ENCODE results near the gene NTSR1.
A peak's percentile ranks its signal among the peaks of the same experiment; 100 is the strongest.

The NTSR1 gene

DNA sequence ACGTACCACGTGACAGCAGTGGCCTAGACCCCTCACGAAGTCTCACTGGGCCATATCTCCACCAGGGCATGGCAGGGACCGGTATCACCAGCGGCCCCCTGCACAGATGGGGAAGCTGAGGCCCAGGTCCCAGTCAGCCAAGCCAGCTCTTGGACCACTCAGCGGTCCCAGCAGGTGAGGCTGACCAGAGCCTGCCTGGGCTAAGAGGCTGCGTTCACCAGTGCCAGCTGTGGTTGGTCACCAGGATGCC, 85.0 kb downstream of the NTSR1 start:
- DNase-seq: no peak

DNA sequence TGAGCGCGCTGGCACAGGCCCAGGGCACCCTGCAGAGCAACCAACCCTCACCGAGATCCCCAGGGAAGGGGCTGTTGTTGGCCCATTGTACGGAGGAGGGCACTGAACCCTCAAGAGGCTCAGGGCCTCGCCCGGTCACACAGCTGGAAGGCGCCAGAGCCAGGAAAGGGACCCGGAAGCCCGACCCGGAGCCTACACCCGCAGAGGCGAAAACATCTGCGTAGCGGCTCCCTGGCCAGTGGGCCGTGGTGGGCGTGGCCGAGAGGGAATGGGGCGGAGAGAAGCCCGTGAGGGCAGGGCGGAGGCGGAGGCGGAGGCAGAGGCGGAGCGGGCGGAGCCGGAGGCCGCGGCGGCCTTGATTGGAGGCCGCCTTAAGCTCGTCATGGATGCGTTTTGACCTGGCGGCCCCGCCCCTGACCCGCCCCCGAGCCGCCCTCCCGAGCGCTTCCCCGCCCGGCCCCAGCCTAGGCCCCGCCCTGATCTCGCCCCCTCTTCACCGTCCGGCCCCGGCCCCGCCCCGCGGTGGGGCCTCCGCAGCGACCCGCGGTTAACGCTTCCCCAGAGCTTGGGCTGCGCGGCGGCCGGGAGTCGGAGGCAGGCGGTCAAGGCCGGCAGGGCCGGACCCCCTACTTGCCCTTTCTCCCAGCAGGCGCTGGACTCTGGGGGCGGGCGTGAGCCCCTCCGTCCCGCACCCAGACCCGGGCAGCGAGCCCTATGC, 85.5 kb downstream of the NTSR1 start:
- peak; percentile 79 for DNase-seq

DNA sequence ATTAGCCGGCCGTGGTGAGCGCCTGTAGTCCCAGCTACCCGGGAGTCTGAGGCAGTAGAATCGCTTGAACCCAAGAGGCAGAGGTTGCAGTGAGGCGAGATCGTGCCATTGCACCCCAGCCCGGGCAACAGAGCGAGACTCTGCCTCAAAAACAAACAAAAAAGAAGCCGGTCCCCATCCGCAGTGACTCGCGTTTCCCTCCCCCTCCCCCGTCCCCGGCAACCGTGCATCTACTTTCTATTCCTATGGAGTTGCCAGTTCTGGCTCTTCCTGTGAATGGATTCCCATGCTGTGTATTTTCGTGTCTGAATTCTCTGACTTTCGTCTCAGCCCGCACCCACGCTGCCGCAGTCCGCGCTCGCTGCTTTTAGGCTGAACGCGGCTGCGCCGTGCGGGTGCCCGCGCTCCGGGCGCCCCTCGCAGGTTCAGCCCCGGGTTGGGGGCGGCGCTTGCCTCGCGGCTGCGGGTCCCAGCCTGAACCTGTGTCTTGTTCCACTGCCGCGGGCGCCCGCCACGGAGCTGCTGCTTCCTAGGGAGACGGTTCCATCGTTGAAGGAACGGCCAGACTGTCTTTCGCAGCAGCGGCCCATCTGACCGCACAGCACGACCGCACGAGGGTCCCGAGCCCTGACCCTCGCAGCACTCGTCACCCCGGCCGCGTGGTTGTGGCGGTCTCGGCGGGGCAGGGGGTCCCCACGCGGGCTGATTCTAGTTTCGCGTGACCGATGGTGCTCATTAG, 86.6 kb downstream of the NTSR1 start:
- DNase-seq: no peak

DNA sequence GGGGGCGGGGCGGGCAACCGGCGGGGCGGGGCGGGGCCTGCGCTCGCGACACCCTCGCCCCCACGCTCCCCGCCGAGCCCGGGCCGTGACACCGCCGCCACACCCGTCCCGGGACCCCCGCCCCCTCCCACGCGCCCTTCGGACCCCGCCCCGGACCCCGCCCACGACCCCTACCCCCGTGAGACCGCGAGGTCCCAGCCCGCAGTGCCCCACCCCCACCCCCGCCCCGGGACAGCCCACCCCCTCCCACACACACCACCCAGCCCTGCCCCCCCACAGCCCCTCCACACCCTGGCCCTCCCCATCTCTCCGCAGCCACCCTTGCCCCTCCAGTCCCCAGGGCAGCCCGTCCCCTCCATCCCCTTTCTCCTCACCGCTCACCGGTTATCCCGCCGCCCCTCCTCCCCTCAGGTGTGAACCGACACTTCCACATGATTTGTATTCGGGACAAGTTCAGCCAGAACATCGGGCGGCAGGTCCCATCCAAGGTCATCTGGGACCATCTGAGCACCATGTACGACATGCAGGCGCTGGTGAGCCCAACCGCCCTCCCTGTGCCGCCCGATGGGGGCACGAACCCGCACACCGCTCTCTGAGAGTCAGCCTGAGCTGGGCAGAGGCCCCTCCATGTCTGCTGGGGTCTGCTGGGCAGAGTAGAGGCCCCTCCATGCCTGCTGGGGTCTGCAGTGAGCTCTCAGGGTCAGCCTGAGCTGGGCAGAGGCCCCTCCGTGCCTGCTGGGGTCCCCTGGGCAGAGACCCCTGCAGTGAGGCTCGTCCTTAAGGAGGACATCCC, 88.3 kb downstream of the NTSR1 start:
- no peak for DNase-seq

DNA sequence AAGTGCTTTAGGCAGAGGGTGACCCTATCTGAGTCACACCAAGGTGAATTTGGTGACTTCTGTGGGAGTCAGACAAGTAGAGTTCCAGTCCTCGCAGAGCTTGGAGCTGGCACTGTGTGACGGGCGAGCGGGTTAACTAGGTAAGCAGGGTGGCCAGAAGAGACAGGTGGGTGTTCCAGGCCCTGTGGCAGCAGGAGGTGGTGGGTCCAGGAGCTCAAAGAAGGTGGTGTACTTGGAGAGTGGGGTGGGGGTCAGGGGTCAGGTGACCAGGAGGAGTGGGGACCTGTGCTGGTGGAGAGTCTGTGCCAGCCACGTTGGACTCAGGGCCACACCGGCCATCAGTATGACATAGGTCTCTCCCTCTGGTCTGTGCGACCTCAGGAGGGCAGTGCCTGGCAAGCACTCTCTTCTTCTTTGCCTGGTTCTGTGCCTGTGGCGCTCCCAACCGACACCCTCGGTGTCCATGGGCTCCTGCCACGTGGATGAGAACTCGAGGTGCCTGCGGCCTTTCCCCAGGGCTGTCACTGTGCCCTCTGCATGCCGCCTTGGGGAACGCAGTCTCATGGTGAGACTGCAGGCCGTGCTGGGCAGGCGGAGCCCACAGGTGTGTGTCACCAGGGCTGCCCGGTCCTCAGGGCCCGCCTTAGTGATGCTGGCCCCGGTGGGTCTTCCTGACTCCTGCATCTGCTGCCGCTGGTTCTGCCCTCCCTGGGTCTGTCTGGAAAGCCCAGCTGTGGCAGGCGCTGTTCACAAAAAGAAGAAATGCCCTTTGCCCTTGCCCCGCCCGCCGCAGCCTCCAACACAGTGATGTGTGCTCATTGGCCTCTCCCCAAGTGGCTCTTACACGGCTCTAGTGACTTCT, 89.3 kb downstream of the NTSR1 start:
- no peak for DNase-seq

DNA sequence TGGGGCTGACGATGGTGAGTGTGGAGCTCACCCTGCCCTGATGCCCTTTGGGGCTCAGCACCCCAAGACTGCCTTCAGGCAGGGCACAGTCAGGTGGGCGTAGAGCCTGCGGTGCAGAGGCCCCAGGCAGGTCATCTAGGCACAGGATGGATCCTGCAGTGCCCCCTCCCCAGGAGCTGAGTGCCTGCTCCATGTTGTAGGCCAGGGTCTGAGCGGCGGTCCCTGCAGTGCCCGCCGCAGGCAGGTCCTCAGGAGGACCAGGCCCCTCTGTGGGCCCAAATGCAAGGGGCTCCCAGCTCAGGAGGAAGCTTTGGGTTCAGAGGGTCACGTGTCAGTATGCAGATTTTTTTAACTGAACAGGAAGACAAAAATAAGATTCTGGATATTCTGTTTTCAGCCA, 90.4 kb downstream of the NTSR1 start:
- no peak for DNase-seq

DNA sequence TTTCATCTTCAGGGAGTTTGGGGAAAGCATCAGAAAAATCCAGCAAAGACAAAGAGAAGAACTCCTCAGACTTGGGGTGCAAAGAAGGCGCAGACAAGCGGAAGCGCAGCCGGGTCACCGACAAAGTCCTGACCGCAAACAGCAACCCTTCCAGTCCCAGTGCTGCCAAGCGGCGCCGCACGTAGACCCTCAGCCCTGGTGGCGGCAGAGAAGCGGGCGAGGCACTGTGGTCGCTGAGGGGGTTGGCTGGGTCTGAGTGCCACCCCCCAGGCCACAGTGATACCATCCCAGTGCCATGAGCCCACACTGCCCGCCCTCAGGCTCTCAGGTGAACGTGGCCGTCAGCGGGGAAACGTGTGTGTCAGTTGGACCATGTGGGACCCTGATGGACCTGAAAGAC, 90.8 kb downstream of the NTSR1 start:
- no peak for DNase-seq

DNA sequence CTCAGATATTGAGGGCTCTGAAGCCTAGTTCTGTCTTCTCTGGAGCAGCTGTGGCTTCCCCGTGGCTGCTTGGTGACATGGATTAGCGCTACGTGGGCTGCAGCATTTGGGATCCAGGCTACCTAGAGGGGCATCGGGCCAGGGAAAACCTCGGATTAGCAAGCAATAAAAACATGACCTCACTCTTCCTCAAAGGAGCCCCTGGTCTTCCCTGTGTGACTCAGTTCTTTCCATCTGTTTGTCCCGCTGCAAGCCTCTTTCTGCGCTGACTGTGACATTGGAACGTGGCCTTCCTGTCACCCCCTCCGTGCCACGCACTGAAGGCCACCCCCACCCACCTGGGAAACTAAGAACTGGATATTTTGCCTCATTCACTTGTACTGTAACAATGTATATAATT, 91.2 kb downstream of the NTSR1 start:
- no peak for DNase-seq

DNA sequence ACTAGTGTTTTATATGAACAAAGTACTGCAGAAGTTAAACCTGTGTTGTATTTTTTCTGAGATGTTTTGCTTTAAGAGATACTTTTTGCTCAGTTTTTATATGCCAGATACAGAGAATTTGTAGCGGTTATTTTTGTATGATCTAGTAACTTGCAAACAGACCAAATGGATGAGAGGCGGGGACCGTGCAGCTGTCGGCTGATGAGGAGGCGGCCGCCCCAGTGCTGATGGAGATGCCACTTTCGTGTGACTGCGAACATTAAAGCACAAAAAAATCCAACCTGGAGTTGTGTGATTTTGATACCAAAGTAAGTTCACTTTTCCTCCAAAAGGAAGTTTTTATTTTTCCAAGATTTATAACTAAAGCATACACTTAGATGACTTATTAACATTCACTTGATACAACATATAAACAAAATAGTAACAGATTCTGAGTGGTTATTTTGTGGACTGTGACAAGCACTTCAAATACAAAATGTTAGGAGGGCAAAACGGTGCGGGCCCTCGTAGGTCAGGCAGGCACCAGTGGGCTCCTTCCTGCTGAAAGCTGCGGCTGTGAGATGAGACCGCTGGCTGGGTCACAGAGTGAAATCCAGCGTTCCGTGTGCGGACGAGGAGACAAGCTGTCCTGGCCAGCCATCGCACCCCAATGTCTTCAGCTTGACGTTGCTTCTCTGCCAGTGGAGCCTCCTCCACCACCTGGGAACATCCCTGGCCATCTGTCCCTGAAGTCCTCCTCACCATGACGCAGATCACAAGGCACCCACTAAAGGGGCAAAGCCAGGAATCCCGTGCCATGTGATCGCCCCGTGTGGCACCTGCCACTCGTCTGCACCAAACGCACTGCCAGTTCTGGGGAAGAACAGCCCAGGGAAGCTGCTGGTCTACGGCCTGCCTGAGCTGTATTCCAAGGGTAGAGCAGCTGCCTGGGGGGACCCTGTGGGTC, 92.0 kb downstream of the NTSR1 start:
- no peak for DNase-seq

DNA sequence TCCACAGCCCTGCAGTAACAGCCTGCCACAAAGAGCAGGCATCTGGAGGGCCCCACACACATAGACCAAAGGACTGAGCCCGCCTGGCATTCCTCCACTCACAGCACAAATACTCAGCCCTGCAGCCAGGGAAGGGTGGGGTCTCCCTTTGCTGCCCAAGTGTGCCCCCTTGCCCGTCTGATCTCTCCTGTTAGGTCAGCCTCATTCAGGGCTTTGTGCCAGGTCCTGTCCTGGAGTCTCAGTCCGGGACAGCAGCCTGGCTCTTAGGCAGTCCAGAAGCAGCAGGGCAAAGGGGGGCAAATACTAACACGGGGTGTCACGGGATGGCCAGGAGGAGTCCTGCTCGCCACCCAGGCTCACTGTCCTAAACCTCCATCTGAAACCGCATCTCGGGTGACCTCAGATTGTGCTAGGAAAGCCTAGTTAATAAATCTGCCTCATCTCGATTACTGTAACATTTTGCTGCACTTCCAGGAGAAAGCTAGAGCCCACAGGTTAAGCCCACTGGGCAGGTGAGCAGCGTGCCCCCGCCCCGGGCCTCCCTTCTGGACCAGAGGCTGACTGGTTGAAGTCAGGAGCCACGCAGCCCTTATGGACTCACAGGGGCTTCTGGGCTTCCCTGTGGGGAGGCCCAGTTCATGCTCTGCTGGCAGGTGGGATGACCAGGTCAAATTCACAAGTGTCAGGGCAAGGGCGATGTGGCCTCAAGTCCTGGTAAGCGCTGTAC, 92.8 kb downstream of the NTSR1 start:
- DNase-seq: no peak

DNA sequence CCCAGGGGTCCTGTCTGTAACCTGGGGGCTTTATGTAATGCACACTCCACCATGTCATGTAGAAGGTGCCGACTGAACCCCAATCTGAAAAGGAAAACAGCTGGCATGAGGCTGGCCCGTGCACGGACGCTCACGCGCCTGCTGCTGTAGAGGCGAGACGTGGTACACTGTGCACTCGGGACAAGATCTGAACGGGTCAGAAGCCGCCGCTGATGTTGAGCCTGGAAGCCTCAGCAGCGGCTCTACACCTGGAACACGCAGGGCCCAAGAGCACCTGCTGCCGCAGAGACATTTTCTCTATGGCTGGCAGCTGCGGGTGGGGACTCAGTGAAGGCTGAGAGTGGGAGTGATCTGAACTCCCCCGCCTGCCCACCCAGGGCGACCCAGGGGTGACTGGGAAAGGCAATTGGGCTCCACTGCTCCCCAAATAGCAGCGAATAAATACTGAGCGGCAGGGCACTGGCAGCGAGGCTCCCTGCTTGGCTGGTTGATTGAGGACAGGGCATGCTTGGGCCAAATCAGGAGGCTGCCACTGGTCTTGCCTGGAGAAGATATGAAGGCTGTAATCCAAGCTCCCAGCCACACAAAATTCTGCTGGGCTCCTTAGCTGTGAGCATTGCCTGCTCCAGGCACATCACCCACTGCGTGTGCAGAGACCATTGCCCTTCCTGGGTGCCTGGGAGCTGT, 93.5 kb downstream of the NTSR1 start:
- DNase-seq: no peak

DNA sequence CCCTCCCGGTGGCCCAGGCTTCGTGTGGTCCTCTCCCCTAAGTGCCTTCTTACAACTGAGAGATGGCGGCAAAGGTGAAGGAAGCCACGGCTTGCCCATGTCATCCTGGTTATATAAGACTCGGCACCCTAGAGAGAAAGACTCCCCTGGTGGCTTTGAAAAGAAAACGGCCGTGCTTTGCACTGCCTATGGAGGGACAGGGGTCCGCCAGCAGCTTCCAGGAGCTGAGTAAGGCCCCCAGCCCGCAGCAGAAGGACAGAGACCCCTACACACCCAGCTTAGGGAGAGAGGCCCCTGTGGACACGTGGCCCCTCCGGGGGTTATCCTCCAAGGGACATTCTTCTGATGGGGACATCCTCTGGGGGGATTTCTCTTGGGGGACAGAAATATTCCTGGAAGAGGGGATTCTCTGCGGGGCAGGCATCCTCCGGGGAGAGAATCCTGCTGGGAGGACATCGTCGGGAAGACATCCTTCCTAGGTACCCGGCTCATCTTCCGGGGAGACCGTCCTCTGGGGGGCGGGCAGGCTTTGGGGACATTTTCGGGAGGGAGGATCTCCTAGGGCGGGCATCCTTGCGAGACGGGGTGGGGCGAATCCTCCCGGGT, 95.5 kb downstream of the NTSR1 start:
- DNase-seq: no peak

DNA sequence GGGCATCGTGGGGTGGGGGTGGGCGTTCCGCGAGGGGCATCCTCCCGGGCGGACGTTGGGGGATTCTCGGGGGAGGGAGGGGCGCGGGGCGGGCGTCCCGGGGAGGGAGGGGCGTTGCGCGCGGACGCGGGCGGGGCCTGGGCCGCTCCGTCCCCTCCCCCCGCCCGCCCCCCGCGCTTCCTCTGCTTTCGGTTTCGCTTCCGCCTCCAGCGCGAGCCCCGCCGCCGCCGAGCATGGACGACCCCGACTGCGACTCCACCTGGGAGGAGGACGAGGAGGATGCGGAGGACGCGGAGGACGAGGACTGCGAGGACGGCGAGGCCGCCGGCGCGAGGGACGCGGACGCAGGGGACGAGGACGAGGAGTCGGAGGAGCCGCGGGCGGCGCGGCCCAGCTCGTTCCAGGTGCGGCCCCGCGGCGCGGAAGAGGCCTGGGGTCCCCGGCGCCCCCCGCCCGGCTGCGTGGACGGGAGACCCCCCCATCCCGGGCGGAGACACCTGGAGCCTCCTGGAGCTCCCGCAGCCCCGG, 96.1 kb downstream of the NTSR1 start, which contains the start of gene OGFR:
Gene OGFR (plus strand): TSS at position 209 of the 528 bp plus-strand sequence. CDS start 25 bp downstream, at position 234.
- no peak for DNase-seq

DNA sequence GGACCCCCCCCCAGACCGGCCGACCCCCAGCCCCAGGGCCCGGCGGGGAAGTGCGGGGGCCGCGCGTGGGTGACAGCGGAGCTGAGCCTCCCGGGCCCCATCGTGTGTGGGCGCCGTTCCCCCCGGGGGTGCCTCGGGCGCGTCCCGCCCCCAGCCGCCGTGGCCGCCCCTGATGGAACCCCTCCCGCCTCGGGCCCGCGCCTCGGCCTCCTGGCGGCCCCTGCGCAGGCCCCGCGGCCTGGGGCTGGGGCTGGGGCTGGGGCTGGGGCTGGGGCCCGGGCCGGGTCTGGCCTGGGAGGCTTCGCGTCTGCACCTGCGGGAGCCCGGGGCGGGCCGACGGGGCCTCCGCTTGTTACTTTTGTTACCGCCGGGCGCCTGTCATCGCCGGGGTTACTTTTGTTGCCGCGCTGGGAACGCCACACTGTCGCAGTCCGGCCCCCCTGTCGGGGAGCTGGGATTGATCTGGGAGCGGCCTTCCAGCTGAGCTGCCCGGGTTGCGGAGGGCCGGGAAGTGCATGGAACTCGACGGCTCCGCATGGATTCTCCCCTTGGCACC, 96.6 kb downstream of the NTSR1 start:
- DNase-seq: no peak

DNA sequence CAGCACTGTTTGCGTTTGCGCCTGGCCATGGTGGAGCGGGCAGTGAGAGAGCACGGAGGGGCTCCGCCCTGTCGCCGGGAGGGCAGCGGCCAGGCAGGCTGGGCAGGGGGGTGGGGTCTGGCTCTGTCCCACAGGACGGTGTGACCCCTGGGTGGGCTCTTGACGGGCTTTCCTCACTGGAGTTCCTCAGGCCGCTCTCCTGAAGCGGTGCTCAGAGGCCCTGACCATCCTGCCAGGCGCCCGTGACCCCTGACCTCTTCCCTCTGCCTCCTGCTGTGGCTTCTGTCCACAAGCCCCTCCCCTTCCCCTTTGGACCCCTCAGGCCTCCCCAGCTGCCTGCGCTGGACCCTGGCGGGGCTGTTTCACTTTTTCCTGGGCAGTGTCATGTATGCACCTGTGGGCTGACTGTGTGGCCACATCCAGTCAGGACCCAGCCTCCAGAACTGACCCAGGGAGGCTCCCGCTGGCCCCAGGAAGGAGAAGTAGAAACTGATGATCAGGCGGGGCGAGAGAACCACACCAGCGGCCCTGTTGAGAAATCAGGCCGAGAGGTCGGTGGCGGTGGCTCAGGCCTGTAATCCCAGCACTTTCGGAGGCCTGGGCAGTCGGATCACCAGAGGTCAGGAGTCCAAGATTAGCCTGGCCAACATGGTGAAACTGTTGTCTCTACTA, 97.2 kb downstream of the NTSR1 start:
- no peak for DNase-seq

DNA sequence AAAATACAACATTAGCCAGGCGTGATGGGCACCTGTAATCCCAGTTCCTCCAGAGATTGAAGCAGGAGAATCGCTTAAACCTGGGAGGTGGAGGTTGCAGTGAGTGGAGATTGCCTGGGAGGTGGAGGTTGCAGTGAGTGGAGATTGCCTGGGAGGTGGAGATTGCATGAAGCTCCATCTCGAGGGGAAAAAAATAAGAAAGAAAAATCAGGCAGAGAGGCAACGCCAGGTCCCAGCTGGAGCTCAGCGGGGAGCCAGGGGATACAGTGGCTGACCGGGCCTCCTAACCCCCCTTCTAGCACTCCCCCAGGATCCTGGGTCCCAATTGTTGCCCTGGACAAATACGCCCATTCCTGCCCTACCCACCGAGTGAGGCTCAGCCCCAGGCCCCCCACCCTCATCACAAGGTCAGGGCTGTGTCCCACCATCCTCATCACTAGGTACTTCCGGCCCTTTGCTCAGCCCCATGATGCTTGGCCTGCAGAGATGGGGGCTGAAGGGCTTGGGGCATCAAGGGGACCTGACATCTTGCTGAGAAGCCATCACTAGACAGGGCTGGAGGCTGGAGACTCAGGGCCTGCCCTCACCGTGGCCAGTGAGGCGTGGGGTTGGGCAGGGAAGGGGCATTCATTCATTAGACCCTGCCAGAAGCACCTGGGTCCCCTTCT, 97.9 kb downstream of the NTSR1 start:
- DNase-seq: no peak

DNA sequence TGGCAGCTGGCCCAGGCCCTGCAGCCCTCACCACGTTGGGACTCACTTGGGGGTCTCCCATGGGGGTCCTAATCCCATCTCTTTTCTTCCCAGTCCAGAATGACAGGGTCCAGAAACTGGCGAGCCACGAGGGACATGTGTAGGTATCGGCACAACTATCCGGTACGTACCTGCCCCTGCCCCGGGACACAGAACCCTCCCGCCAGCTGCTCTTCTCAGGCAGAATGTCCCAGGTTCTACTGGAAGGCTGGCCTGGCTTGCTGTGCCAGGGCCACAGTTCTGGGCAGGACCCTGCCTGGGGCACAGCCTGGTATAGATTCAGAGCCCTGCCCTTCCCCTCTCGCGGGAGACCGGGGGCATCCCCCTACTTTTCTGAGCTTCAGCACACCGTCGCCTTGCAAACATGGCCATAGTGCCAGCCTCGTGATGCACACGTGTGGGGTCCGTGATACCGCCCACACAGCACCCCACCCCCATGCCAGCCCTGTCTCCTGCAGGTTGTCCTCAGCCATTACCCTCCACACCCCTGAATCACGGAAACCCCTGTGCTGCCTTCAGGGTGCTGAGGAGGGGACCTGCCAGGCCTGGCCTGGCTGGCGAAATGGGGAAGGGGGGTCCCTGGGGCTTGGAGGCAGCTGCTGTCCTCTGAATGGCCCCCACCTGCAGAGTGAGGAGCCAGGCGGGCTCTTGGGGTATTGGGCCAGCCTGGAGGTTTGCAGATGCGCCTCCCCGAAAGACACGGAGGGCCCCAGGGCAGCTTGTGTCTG, 99.0 kb downstream of the NTSR1 start:
- DNase-seq: no peak
